ENCODE measurements around the gene TANGO2. TPM values are rescaled to one million over a fixed set of nuclear protein-coding genes. Genes with fewer than 3 reads are reported as not detected.

Gene TANGO2
- total and polyA plus RNA-seq, 2 experiments from 2014 or later = 27.3 to 45.0 TPM

DNA sequence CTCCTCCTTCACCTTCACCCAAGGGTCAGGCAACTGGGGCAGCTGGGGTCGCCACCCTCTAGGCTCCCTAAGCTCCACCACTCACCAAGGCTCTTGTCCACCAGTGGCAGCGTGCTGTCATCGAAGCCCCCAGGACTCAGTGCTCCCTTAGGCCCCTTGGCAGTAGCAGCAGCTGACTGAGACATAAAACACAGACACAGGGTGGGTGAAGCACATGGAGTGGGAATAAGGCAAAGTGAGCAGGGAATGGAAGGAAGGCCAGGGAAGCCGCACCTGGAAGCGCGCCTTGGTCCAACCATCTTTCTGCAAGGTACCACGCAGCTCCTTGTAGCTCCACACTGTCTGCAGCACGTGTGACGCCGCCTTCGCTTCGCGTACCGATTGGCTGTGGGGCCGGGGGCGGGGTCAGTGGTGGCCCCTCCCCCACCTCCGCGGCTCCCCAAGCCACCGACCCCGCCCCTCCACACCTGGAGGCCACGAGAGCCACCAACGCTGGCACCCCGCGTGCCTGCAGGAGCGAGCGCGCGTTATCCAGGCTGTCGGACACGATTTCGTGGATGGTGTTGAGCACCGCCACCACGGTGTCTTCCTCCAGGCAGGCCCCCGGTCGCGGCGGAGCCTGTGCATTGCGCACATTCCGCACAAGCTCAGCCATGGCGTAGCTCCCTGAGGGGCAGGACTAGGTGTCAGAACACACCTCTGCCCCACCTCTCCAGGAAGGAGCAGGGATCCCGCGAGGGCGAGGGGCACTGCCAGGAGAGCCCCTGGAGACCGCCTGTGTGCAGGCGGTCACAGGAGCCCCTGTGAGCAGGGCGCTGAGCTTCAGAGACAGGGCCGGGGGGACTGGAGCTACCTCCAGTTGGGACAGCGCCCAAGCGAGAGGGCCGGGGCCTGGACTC is 48.0 kb upstream of the TANGO2 start:
- WGBS, 2 experiments (ENCODE audit: low coverage in 1 of 2, low lambda C conversion rate in 2 of 2, missing lambda C conversion rate in 2 of 2) = 90 to 96% methylated on average over 20 to 50 of the region's 50 CpGs
- Histone ChIP-seq H3K27ac (no peak overlapping the region), H3K79me2 (ENCODE audit: insufficient read depth) (no peaks in the 10 kb centered on the region), H3K9me3 (ENCODE audit: low read depth) (no peaks in the 10 kb centered on the region), H3K4me2 (ENCODE audit: unreplicated experiment) (no peak overlapping the region), H3K36me3 (ENCODE audit: low read depth) (no peaks in the 10 kb centered on the region), H4K20me1 (ENCODE audit: insufficient read depth) (no peaks in the 10 kb centered on the region), H2AFZ (no peak overlapping the region), H3K9me2 (ENCODE audit: insufficient read depth) (no peaks in the 10 kb centered on the region), H3K9ac (no peak overlapping the region), H3K4me1 (ENCODE audit: insufficient read depth) (no peaks in the 10 kb centered on the region), H3K4me3 (no peak overlapping the region), H3K27me3 (replicated peaks; ENCODE audit: insufficient read depth) (no peaks in the 10 kb centered on the region), H3F3A (ENCODE audit: insufficient read depth) (no peaks in the 10 kb centered on the region)
- DNase-seq = no peak
- in situ Hi-C loops (cut with MboI) = no loop called here
- TF ChIP-seq EZH2 (IDR thresholded peaks at IDR 0.05; ENCODE audit: insufficient read depth, poor library complexity, severe bottlenecking) (no peak), EZH2phosphoT487 (IDR thresholded peaks at IDR 0.05; ENCODE audit: insufficient read depth, low read depth) (no peak)

DNA sequence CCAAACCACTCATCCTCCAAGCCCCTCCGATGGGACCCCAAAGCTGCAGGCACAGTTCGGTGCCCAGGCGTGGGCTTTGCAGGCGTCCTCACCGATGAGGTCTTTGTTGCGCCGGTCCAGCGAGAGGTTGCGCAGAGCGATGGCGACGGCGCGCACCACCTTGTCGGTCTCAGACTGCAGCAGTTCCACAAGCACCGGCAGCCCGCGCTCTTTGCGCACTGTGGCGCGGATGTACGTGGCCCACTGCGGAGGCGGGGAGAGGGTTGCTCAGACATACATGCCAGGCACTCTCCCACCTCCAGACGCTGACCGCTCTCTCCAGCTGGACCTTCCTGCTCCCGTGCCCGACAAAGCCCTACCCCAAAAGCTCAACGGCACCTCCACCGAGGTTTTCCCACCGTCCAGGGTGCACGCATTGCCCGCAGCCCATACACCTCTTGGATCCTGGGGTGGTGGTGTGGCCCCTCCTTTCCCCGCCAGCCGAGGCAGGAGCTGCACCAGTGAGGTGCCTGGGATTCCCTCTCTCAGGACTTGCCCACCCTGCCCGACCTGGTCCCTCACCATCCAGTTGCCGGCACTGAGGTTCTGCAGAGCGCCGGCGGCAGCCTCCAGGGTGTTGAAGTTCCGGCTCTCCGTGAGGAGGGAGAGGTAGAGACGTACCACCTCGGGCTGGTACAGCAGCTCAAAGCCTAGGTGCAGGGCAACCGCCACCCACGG is 47.2 kb upstream of the TANGO2 start:
- WGBS, 2 experiments (ENCODE audit: low coverage in 1 of 2, low lambda C conversion rate in 2 of 2, missing lambda C conversion rate in 2 of 2) = 95 to 96% methylated on average over 39 to 46 of the region's 46 CpGs
- H3K27ac ChIP-seq = no peak overlapping the region
- H3K4me1 ChIP-seq (ENCODE audit: insufficient read depth) = no peaks in the 10 kb centered on the region
- H3K4me2 ChIP-seq (ENCODE audit: unreplicated experiment) = no peak overlapping the region
- no peaks in the 10 kb centered on the region for H4K20me1 ChIP-seq (ENCODE audit: insufficient read depth)
- H3K9ac ChIP-seq = no peak overlapping the region
- no peaks in the 10 kb centered on the region for H3K79me2 ChIP-seq (ENCODE audit: insufficient read depth)
- H3K27me3 ChIP-seq (replicated peaks; ENCODE audit: insufficient read depth) = no peaks in the 10 kb centered on the region
- H3K9me2 ChIP-seq (ENCODE audit: insufficient read depth) = no peaks in the 10 kb centered on the region
- H2AFZ ChIP-seq = no peak overlapping the region
- H3K4me3 ChIP-seq = no peak overlapping the region
- no peaks in the 10 kb centered on the region for H3K36me3 ChIP-seq (ENCODE audit: low read depth)
- no peaks in the 10 kb centered on the region for H3F3A ChIP-seq (ENCODE audit: insufficient read depth)
- TF ChIP-seq EZH2 (IDR thresholded peaks at IDR 0.05; ENCODE audit: insufficient read depth, poor library complexity, severe bottlenecking) (no peak), EZH2phosphoT487 (IDR thresholded peaks at IDR 0.05; ENCODE audit: insufficient read depth, low read depth) (no peak)
- no peaks in the 10 kb centered on the region for H3K9me3 ChIP-seq (ENCODE audit: low read depth)
- no peak for DNase-seq
- in situ Hi-C loops (cut with MboI) = no loop called here

DNA sequence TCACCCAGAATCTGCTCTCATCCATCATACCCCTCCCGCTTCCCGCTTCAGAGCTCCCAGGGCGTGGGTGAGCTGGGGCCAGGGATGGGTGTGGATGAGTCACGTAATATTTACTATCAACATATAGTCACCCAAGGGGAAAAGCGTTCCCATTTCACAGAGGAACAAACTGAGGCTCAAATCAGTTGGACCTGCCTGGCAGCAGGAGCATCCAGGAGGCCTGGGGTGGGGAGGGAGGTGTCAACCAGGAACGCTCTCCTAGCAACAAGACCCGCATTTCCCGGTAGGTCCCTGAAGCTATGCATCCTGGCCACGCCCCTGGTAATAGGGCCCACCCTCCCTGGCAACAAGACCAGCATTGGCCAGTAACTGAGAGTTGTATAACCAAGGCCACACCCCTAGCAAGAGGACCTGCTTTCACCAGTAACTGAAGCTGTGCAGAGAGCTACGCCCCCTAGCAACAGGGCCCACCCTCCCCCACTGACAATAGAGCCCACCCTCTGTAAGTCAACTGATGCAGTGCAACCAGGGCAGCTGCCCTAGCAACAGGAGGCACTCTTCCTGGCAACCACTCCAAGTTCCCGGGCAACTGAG is 46.5 kb upstream of the TANGO2 start:
- Histone ChIP-seq H2AFZ (no peak overlapping the region), H3K27ac (no peak overlapping the region), H3K4me1 (ENCODE audit: insufficient read depth) (no peaks in the 10 kb centered on the region), H3K9ac (no peak overlapping the region), H3K36me3 (ENCODE audit: low read depth) (no peaks in the 10 kb centered on the region), H3K27me3 (replicated peaks; ENCODE audit: insufficient read depth) (no peaks in the 10 kb centered on the region), H3K4me3 (no peak overlapping the region), H3F3A (ENCODE audit: insufficient read depth) (no peaks in the 10 kb centered on the region), H3K4me2 (ENCODE audit: unreplicated experiment) (no peak overlapping the region), H3K9me3 (ENCODE audit: low read depth) (no peaks in the 10 kb centered on the region), H3K9me2 (ENCODE audit: insufficient read depth) (no peaks in the 10 kb centered on the region), H4K20me1 (ENCODE audit: insufficient read depth) (no peaks in the 10 kb centered on the region), H3K79me2 (ENCODE audit: insufficient read depth) (no peaks in the 10 kb centered on the region)
- DNase-seq = peak; percentile 63
- in situ Hi-C loops (cut with MboI) = no loop called here
- TF ChIP-seq EZH2 (IDR thresholded peaks at IDR 0.05; ENCODE audit: insufficient read depth, poor library complexity, severe bottlenecking) = no peak
- no peak for TF ChIP-seq EZH2phosphoT487 (IDR thresholded peaks at IDR 0.05; ENCODE audit: insufficient read depth, low read depth)
- WGBS, 2 experiments (ENCODE audit: low coverage in 1 of 2, low lambda C conversion rate in 2 of 2, missing lambda C conversion rate in 2 of 2) = 53 to 57% methylated on average over 11 of the region's 11 CpGs

DNA sequence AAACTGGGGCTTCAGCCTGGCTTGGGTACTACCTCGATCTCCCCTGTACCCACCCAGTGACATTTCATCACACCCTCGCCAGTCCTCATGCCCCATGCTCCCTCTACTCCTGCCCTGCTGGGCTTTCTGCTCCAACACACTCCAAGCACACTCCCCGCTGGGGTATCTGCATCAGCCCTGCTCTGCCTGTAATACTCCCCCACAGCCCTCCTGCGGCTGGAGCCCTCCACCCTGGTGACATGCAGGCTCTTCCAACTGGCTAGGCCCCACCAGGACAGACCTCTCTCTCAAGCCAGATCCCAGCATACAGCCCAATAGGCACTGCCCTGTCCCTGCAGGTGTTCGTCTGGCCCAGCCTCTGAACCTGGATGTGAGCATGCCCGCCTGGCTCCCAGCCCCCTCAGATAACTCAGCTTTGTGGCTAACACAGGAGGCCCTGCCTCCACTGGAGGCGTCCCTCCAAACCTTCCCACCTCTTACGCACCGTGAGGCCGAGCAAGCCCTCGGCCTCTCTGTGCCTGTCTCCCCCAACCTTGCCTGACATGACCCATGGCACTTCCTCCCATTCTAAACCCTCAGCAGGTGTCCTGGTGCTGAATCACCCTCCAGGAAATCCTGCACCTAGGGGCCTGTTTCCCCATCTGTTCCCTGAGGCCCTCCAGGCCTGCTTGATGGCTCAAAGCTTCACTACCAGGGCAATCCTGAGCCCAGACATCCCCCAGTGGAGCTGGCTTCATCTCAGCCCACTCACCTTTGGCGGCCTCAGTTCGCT is 45.8 kb upstream of the TANGO2 start:
- H3K9me3 ChIP-seq (ENCODE audit: low read depth) = no peaks in the 10 kb centered on the region
- H3K9me2 ChIP-seq (ENCODE audit: insufficient read depth) = no peaks in the 10 kb centered on the region
- no peak for DNase-seq
- H3K4me1 ChIP-seq (ENCODE audit: insufficient read depth) = no peaks in the 10 kb centered on the region
- no peak overlapping the region for H3K27ac ChIP-seq
- H3K9ac ChIP-seq = no peak overlapping the region
- H3K79me2 ChIP-seq (ENCODE audit: insufficient read depth) = no peaks in the 10 kb centered on the region
- 75 to 79% methylated on average over 12 of the region's 13 CpGs for WGBS, 2 experiments (ENCODE audit: low coverage in 1 of 2, low lambda C conversion rate in 2 of 2, missing lambda C conversion rate in 2 of 2)
- H4K20me1 ChIP-seq (ENCODE audit: insufficient read depth) = no peaks in the 10 kb centered on the region
- no peak overlapping the region for H2AFZ ChIP-seq
- TF ChIP-seq EZH2 (IDR thresholded peaks at IDR 0.05; ENCODE audit: insufficient read depth, poor library complexity, severe bottlenecking) (no peak), EZH2phosphoT487 (IDR thresholded peaks at IDR 0.05; ENCODE audit: insufficient read depth, low read depth) (no peak)
- H3F3A ChIP-seq (ENCODE audit: insufficient read depth) = no peaks in the 10 kb centered on the region
- no peaks in the 10 kb centered on the region for H3K27me3 ChIP-seq (replicated peaks; ENCODE audit: insufficient read depth)
- in situ Hi-C loops (cut with MboI) = loop anchor here (25.0 kb wide), 1 partner anchor 312 kb away; no protein-coding TSS in a partner anchor
- H3K36me3 ChIP-seq (ENCODE audit: low read depth) = no peaks in the 10 kb centered on the region
- no peak overlapping the region for H3K4me3 ChIP-seq
- no peak overlapping the region for H3K4me2 ChIP-seq (ENCODE audit: unreplicated experiment)

Data from GM23248 (cell line).